Kidney tubule cell (primary cell): ENCODE results near the gene KRTAP10-4.
A peak's percentile ranks its signal among the peaks of the same experiment; 100 is the strongest.
"Not testable (repeated sequence)": the region's sequence is repeated elsewhere in the genome, so short reads cannot be mapped to it uniquely, and the experiment has no call there.

ENCODE experiments used
- DNase-seq: peaks from one replicate; pipeline ENCODE4 v3.0.0-alpha.2; 2018; ENCODE audit warnings: low spot score

KRTAP10-4 gene

GRCh38 chr21:44558329-44558675 lies 15.2 kb upstream of the KRTAP10-4 start:
- DNase-seq, result not testable (repeated sequence)

GRCh38 chr21:44558695-44559094 lies 14.8 kb upstream of the KRTAP10-4 start, which contains the start of gene KRTAP10-3:
Gene KRTAP10-3, minus strand, starts transcription at chr21:44558795. Its CDS starts 80 bp downstream, at chr21:44558715.
- no peak for DNase-seq

DNA sequence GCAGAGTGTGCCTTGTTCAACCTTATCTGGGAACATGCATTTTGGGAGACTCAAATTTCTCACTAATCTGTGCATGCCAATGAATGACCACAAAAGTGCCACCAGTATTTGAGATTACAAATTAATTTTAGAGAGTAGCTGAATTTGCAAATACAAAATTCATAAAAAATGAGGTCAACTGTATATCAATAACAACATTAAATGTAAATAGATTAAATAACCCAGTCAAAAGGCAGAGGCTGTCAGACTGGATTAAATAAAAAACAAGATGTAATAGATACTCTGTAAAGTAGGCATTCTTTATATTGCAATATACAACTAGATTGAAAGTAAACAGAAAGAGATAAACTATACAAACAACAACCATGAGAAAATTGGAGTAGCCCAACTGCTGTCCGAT lies 9.4 kb upstream of the KRTAP10-4 start:
- DNase-seq, result no peak

- DNase-seq, result no peak
Measured at GRCh38 chr21:44564886-44565598, 8.5 kb upstream of the KRTAP10-4 start.

DNA sequence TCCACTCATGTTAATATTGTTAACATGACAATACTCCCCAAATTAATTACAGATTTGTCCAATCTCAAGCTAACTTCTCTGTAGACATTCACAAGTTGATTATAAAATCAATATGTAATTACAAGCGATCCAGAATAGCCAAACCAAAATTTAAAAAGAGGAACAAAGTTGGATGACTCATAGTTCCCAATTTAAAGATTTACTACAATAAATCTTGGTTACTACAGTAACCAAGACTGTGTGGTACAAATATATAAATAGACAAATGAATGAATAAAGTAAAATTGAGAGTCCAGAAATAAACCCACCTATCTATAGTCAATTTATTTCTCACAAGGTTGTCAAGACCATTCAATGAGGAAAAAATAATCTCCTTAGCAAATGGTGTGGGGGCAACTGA lies 7.1 kb upstream of the KRTAP10-4 start:
- no peak for DNase-seq

GRCh38 chr21:44567481-44568171 lies 5.9 kb upstream of the KRTAP10-4 start:
- DNase-seq, result no peak

DNA sequence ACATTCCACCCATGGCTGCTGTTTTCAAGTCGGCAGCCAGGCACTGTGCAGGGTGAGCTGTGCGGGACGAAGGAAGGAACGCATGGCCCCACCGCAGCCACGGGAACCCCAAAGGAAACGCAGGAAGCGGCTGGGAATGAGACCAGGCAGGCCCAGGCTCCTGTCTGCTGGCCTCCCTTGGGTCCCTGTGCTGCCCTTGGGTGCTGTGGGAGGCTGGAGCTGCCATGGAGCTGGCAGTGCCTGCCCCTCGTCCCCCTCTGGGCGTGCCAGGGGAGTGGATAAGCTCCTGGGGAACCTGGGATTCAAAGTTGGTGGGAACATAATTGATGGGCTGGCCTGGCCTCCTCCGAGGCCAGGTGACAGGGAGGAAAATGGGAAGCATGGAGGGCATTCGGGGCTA lies 5.3 kb upstream of the KRTAP10-4 start:
- DNase-seq, result no peak

GRCh38 chr21:44568667-44569556 lies 4.6 kb upstream of the KRTAP10-4 start:
- no peak for DNase-seq

- DNase-seq, result no peak
Measured at GRCh38 chr21:44569861-44570517, 3.5 kb upstream of the KRTAP10-4 start.

GRCh38 chr21:44571296-44571695 lies 2.2 kb upstream of the KRTAP10-4 start:
- no peak for DNase-seq

- DNase-seq, result no peak
Measured at GRCh38 chr21:44571844-44572782, 1.4 kb upstream of the KRTAP10-4 start.

GRCh38 chr21:44572959-44573583 lies 458 bp upstream of the KRTAP10-4 start:
- DNase-seq, result peak; percentile 30

GRCh38 chr21:44574457-44575306 lies 1.2 kb downstream of the KRTAP10-4 start:
- DNase-seq, result no peak

DNA sequence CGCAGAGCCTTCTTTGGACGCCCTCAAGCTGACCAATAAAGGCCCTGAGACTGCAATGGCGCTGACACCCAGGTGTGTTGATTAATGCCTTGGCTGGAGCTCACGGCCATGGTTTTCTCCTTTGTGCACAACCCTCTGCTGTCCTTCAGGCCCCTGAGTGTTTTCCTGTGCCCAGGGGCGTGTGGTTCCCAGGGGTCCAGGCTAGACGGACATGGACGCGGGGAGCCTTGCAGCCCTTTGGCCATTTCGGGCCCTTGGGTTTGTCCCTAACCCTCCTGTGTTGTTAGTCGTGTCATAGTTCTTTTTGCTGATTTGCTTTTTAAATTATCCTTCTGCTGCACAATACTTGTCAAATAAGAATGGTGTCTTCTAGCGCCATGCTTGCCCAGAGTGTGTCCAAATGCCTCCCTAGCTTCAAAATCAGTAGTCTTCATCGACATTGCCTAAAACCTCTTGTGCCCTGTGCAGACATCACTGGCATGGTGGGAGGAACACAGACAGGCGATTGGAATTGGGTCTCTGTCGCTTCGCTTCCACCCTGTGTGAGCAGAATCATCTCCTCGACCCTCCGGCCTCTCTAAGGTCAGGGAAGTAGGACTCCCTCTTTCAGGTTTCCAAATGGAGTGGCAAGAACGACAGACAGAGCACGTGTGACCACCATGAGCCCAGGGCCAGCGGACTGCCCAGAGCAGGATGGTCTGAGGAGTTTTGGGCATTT lies 1.9 kb downstream of the KRTAP10-4 start:
- no peak for DNase-seq

DNA sequence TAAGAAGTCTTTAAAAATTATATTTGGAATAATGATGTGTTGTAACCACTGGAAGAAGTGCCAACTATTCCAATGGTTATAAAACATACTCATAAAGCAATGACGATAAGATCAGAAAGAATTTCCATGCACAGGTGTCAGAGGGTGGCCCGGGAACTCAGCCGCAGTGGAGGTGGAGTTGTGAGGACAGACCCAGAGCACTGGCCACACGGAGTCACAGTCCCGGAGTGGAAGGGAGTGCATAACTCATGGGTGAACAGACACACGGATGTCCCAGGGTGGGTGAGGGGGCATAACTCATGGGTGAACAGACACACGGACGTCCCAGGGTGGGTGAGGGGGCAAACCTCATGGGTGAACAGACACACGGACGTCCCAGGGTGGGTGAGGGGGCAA lies 2.5 kb downstream of the KRTAP10-4 start:
- no peak for DNase-seq

GRCh38 chr21:44578371-44579055 lies 5.0 kb downstream of the KRTAP10-4 start:
- no peak for DNase-seq

DNA sequence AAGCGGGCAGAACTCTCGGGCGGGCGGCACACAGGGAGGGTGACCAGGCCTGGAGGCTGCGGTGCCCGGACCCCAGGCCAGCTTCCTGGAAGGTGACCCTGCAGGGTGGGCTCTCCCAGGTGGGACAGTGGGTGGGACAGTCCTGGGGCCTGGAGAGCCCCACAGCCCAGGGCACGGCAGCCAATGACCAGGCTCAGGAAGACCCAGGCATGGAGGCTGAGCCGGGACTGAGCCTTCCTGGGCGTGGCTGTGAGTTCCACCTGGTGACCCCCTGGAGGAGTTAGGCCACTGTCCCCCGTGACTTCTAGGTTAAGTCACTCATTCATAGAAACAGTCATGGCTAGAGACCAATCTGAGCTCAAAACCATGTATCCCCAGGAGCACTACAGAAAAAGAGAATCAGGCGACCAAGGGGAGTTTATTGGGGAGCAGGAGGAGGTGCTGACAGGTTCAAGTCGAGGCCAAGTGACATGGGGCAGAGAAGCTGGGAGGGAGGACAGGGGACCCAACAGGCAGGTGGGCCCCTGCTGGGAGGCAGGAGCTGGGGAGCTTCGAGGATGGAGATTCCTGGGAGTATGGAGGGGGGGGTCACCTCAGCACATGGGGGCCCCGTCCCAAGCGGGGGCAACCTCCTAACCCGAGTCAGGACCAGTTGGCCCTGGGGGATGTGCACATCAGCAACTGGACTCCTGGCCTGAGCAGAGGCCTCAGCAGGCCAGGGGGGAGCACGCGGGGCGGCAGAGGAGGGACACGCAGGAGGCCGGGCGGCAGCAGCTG lies 5.7 kb downstream of the KRTAP10-4 start:
- DNase-seq, result no peak

GRCh38 chr21:44579833-44580144 lies 6.3 kb downstream of the KRTAP10-4 start:
- no peak for DNase-seq
